GM12878 (cell line): ENCODE data around the gene TNFSF4. TPM values are rescaled to one million over a fixed set of nuclear protein-coding genes. Genes with fewer than 3 reads are reported as not detected.

ENCODE experiments used
- ATAC-seq: fragments of 200-7000 bp; cut with Tn5 transposase; 3 replicates; pipeline ENCODE4 v1.9.1; 2020; ENCODE audit warnings: mild to moderate bottlenecking, moderate library complexity
- BruUV-seq: library from RNA; stranded (reverse); fragments of 400-500 nt; replicated peaks from 2 replicates; lab custom pipeline; 2021; lab: Mats Ljungman, UMichigan
- CTCF ChIA-PET: fragments of 300-600 bp; sonication (Branson Sonifier 250); formaldehyde crosslinking; extraction: SDS; loops from one replicate; lab custom pipeline; 2021; ENCODE audit warnings: inconsistent platforms; lab: Yijun Ruan, JAX
- POLR2A ChIA-PET: fragments of 350-600 bp; formaldehyde crosslinking; extraction: SDS; loops from one replicate; lab custom pipeline; 2021; ENCODE audit warnings: inconsistent platforms; lab: Charles Lee
- RAD21 ChIA-PET: fragments of 300-600 bp; sonication (Branson Sonifier 250); formaldehyde crosslinking; loops from one replicate; lab custom pipeline; 2023; ENCODE audit warnings: antibody characterized with exemption; ENCODE audit not compliant: unreplicated experiment; lab: Charles Lee
- SMC1A ChIA-PET: fragments of 300-600 bp; sonication (Branson Sonifier 250); formaldehyde crosslinking; loops from one replicate; lab custom pipeline; 2023; ENCODE audit not compliant: unreplicated experiment, uncharacterized antibody; lab: Charles Lee
- DNase-seq: peaks from one replicate; pipeline ENCODE4 v3.0.0-alpha.2; 2011; ENCODE audit warnings: low read depth, low spot score
- FAIRE-seq: peaks from 3 replicates; lab custom pipeline; 2011; peaks lifted over from hg19 to GRCh38; lab: Jason Lieb, UNC
- H2AFZ ChIP-seq: 2 replicates; pipeline ENCODE4 v1.6.0; 2011; ENCODE audit warnings: low read depth, low read length, control low read depth; ENCODE audit not compliant: control insufficient read depth
- H3K27ac ChIP-seq: 2 replicates; pipeline ENCODE4 v1.5.1; 2011; ENCODE audit warnings: control low read depth; ENCODE audit not compliant: control insufficient read depth, insufficient read depth
- H3K27me3 ChIP-seq, 2 experiments: replicated peaks in 1 of 2; 2 replicates each; pipeline versions ENCODE4 v1.6.0 to v1.6.1; 2011; ENCODE audit warnings: low read length in 1 of 2; ENCODE audit not compliant: control insufficient read depth in 2 of 2, insufficient read depth in 2 of 2
- H3K36me3 ChIP-seq, 2 experiments: 2 replicates each; pipeline ENCODE4 v1.5.1; 2011; ENCODE audit warnings: low read length in 1 of 2; ENCODE audit not compliant: control insufficient read depth in 2 of 2, insufficient read depth in 2 of 2
- H3K4me1 ChIP-seq: 2 replicates; pipeline ENCODE4 v1.6.1; 2011; ENCODE audit warnings: mild to moderate bottlenecking, low read length, moderate library complexity, mixed read lengths; ENCODE audit not compliant: control insufficient read depth, insufficient read depth
- H3K4me2 ChIP-seq: 2 replicates; pipeline ENCODE4 v1.6.0; 2011; ENCODE audit warnings: control low read depth; ENCODE audit not compliant: control insufficient read depth, insufficient read depth
- H3K4me3 ChIP-seq: fragments of 200-600 bp; sonication (generic); 2 replicates; pipeline ENCODE4 v1.5.1; 2016
- H3K79me2 ChIP-seq: 2 replicates; pipeline ENCODE4 v1.6.0; 2011; ENCODE audit warnings: low read length; ENCODE audit not compliant: control insufficient read depth, insufficient read depth
- H3K9ac ChIP-seq: 2 replicates; pipeline ENCODE4 v1.8.0; 2011; ENCODE audit warnings: low read length, control low read depth, mixed read lengths; ENCODE audit not compliant: control insufficient read depth, insufficient read depth
- H3K9me3 ChIP-seq: replicated peaks from 3 replicates; pipeline ENCODE4 v1.5.1; 2011; ENCODE audit warnings: mild to moderate bottlenecking, low read length; ENCODE audit not compliant: control insufficient read depth, insufficient read depth
- H4K20me1 ChIP-seq: 2 replicates; pipeline ENCODE4 v1.6.0; 2011; ENCODE audit not compliant: control insufficient read depth, insufficient read depth
- JUND ChIP-seq: IDR thresholded peaks from 2 replicates; pipeline ENCODE4 v1.6.1; 2012; ENCODE audit warnings: low read depth, mild to moderate bottlenecking, low read length, improper control_type of control experiment, moderate library complexity
- NBN ChIP-seq: fragments of 450-650 bp; IDR thresholded peaks from 2 replicates; pipeline ENCODE4 v1.6.1; 2016
- NKRF ChIP-seq: fragments of 450-650 bp; conservative IDR thresholded peaks from 2 replicates; pipeline ENCODE4 v1.6.1; 2017; ENCODE audit warnings: mild to moderate bottlenecking, moderate library complexity
- POLR2AphosphoS5 ChIP-seq: IDR thresholded peaks from 2 replicates; pipeline ENCODE4 v1.6.1; 2011; ENCODE audit warnings: mild to moderate bottlenecking, low read length, inconsistent platforms
- WGBS: methylation state at CpG from one replicate; pipeline ENCODE4 v1.1.6; 2016; ENCODE audit warnings: low lambda C conversion rate; ENCODE audit not compliant: insufficient replicate concordance, insufficient coverage; ENCODE audit errors: missing lambda C conversion rate; 5-methylcytosine and 5-hydroxymethylcytosine counted together
- in situ Hi-C: fragments of 300-500 bp; cut with MboI; formaldehyde crosslinking; loops from 9 replicates; pipeline ENCODE4 v1.14.3; 2018; ENCODE audit warnings: mixed read lengths
- intact Hi-C: fragments of 100-400 bp; cut with micrococcal nuclease; formaldehyde crosslinking; loops from one replicate; pipeline ENCODE4 v1.14.2; 2022; ENCODE audit not compliant: unreplicated experiment
- polyA plus RNA-seq, 11 experiments: library from polyadenylated mRNA; depleted of rRNA in 4 of 11; unstranded in 6 of 11; stranded (reverse) in 5 of 11; fragments of >200 nt; fragmentation: Nextera tagmentation in 4 of 11; fragmentation: Illumina TruSeq in 1 of 11; extraction: Ambion mirVana in 4 of 11; extraction: Trizol in 1 of 11; gene quantifications; 1 replicate in 1 of 11; 2 replicates in 10 of 11; pipeline versions ENCODE4 v1.2.1 to v1.2.3, GENCODE V29; 2011 to 2016; ENCODE audit warnings: inconsistent platforms in 2 of 11, missing spikeins in 2 of 11, low read depth in 1 of 11
- total RNA-seq, 4 experiments: library from RNA; depleted of rRNA in 3 of 4; stranded (reverse); fragments of >200 nt in 3 of 4; fragmentation: Illumina TruSeq in 1 of 4; extraction: Trizol in 1 of 4; gene quantifications; 2 replicates each; pipeline versions ENCODE4 v1.2.1 to v1.2.3, GENCODE V29; 2013 to 2021

TNFSF4 gene
- total and polyA plus RNA-seq, 10 of the 15 experiments (the other 5 are each of a cell fraction or from before 2014, with no cell fraction given): 8.1 to 31.0 (median 12.9) TPM

- H2AFZ ChIP-seq: no peak overlapping the region
- POLR2A ChIA-PET: interaction anchor here (0.6 kb wide), 1 partner anchor 508 kb away, joined by 3 read pairs; no protein-coding TSS in a partner anchor
- H3K27me3 ChIP-seq: no peaks in the 10 kb centered on the region
- TF ChIP-seq POLR2AphosphoS5 (no peak), NBN (peak; percentile 29; the same call in 1 of the 2 replicates), JUND (no peak), NKRF (no peak)
- in situ Hi-C loops (loop anchor here (5.0 kb wide), 1 partner anchor 188 kb away; no protein-coding TSS in a partner anchor), intact Hi-C loops (no loop called here)
- no TSS peak for BruUV-seq
- no peaks in the 10 kb centered on the region for H3K36me3 ChIP-seq
- DNase-seq (no peak), FAIRE-seq (no peak), ATAC-seq (peak; percentile 13)
- no peaks in the 10 kb centered on the region; the same call in 2 of the 3 replicates for H3K9me3 ChIP-seq
- H4K20me1 ChIP-seq: no peaks in the 10 kb centered on the region
- H3K27ac ChIP-seq: no peak overlapping the region
- CTCF ChIA-PET: interaction anchor here (0.9 to 7.8 kb wide), 3 partner anchors 20 to 398 kb away, joined by 3 to 71 read pairs (median 12); partner anchors contain the start of gene TNFSF4
- no peak overlapping the region for H3K4me3 ChIP-seq
- 73% methylated on average over 3 of the region's 3 CpGs for whole genome bisulfite sequencing
- peaks cover 38% of the 10 kb centered on the region for H3K4me1 ChIP-seq
- no peaks in the 10 kb centered on the region for H3K79me2 ChIP-seq
- RAD21 ChIA-PET: interaction anchor here (0.6 to 3.0 kb wide), 6 partner anchors 11 to 71 kb away, joined by 3 to 13 read pairs (median 6); partner anchors contain the start of gene TNFSF4
- SMC1A ChIA-PET: interaction anchor here (0.5 to 12.5 kb wide), 10 partner anchors 11 to 193 kb away, joined by 3 to 189 read pairs (median 3); partner anchors contain the start of gene TNFSF4
- 0 out of 2 replicates have a peak overlapping the region, but pooled peaks have one; percentile 41 for H3K4me2 ChIP-seq
- no peak overlapping the region for H3K9ac ChIP-seq
These were observed 17.3 kb upstream of the TNFSF4 start for GRCh38 chr1:173224280-173224892.
